Measurements from ENCODE around the gene HIPK2. TPM values are rescaled to one million over a fixed set of nuclear protein-coding genes. Genes with fewer than 3 reads are reported as not detected.
A peak's percentile ranks its signal among the peaks of the same experiment; 100 is the strongest.

HIPK2 gene
- total and polyA plus RNA-seq, 3 experiments from 2014 or later, result 1.7 to 22.7 (median 21.2) TPM

DNA sequence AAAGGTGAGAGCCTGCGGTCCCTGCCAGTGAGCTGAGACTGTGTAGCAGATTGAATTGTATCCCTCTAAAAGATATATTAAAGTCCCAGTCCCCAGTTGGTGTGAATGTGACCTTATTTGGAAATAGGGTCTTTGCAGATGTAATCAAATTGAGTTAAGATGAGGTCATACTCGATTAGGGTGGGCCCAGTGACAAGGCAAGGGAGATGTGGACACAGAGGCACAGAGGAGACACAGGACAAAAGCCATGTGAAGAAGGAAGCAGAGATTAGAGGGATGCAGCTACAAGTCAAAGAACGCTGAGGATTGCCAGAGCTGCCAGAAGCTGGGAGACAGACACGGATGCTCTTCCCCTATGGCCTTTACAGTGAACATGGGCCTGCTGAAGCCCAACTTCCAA lies 150.0 kb downstream of the HIPK2 start:
- peaks cover 0 to 2% of the 10 kb centered on the region in 2 donors for H3K27me3 Mint-ChIP-seq
- Histone ChIP-seq H3K4me3 (ENCODE audit: low read length) (peak overlapping the region; percentile 0), H3K4me1 (ENCODE audit: insufficient read depth, low read length) (peaks cover 59% of the 10 kb centered on the region), H3K36me3 (ENCODE audit: insufficient read depth, low read length) (peaks cover 8% of the 10 kb centered on the region), H3K27ac (ENCODE audit: low read depth, low read length) (no peak overlapping the region), H3K27me3 (ENCODE audit: insufficient read depth, low read length, poor library complexity, severe bottlenecking) (no peaks in the 10 kb centered on the region), H3K9me3 (ENCODE audit: low read length) (no peaks in the 10 kb centered on the region)
- H3K9me3 Mint-ChIP-seq, result no peaks in the 10 kb centered on the region
- no peak for DNase-seq
- CTCF ChIA-PET, result interaction anchor here (1.4 kb wide), 1 partner anchor 9 kb away, joined by 4 read pairs; no protein-coding TSS in a partner anchor
- peak overlapping the region; percentile 70 to 93 (median 82) for H3K27ac Mint-ChIP-seq
- no peak overlapping the region for H3K4me3 Mint-ChIP-seq
- peaks cover 0 to 54% (median 25%) of the 10 kb centered on the region in 3 donors for H3K36me3 Mint-ChIP-seq
- POLR2A ChIA-PET, result interaction anchor here (0.5 kb wide), 2 partner anchors 38 to 96 kb away, joined by 3 read pairs; no protein-coding TSS in a partner anchor
- peaks cover 41 to 57% (median 46%) of the 10 kb centered on the region in 3 donors for H3K4me1 Mint-ChIP-seq

DNA sequence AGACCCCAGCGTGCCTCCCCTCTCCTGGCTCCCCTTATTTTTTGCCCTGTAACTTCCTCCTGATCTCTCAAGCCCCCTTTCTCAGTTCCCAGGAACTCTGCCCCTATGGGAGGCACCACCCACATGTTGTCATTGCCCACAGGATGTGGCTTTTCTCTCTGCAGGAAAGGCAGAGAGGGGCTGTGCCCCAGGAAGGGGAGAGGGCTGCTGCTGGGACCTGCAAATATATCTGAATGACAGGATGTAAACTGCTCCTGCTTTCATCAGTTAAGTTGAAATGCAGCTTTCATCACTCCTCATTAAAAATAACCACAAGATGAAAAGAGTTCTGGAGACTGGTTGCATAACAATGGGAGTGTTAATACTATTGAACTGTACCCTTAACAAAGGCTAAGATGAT lies 151.0 kb downstream of the HIPK2 start:
- peaks cover 41 to 57% (median 46%) of the 10 kb centered on the region in 3 donors for H3K4me1 Mint-ChIP-seq
- CTCF ChIA-PET, result no interaction called here
- peaks cover 0 to 51% (median 25%) of the 10 kb centered on the region in 3 donors for H3K36me3 Mint-ChIP-seq
- peak in 1 of 5 donors; percentile 58 for DNase-seq
- Histone ChIP-seq H3K27ac (ENCODE audit: low read depth, low read length) (no peak overlapping the region), H3K36me3 (ENCODE audit: insufficient read depth, low read length) (peaks cover 8% of the 10 kb centered on the region), H3K4me1 (ENCODE audit: insufficient read depth, low read length) (peaks cover 56% of the 10 kb centered on the region), H3K4me3 (ENCODE audit: low read length) (peak overlapping the region; percentile 12), H3K27me3 (ENCODE audit: insufficient read depth, low read length, poor library complexity, severe bottlenecking) (no peaks in the 10 kb centered on the region), H3K9me3 (ENCODE audit: low read length) (no peaks in the 10 kb centered on the region)
- H3K27ac Mint-ChIP-seq, result peak overlapping the region; percentile 76 to 93 (median 84)
- peak overlapping the region in 4 of 7 donors; percentile 32 to 64 (median 46) for H3K4me3 Mint-ChIP-seq
- H3K27me3 Mint-ChIP-seq, result peaks cover 0 to 2% of the 10 kb centered on the region in 2 donors
- POLR2A ChIA-PET, result no interaction called here
- no peaks in the 10 kb centered on the region for H3K9me3 Mint-ChIP-seq

DNA sequence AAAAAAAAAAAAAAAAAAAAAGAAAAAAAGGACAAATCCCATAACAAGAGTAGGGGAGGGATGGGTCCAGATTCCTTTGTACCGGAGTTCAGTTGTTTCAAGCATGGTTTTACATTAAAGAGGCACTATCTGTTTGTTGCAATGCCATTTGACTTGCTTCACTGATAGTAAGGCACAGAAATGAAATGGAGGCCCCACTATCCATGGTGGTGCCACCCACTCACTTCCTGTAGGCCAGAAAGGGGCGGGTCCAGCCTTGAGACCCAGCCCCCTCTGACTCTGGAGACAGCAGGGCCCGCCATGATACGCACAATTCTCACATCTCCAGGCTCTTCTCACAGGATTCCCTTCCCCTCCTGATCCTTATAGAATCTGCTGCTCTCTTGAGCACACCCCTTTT lies 154.3 kb downstream of the HIPK2 start:
- ChIA-PET CTCF (no interaction called here), POLR2A (no interaction called here)
- Histone ChIP-seq H3K27me3 (ENCODE audit: insufficient read depth, low read length, poor library complexity, severe bottlenecking) (no peaks in the 10 kb centered on the region), H3K36me3 (ENCODE audit: insufficient read depth, low read length) (peaks cover 3% of the 10 kb centered on the region), H3K4me1 (ENCODE audit: insufficient read depth, low read length) (peaks cover 24% of the 10 kb centered on the region), H3K9me3 (ENCODE audit: low read length) (no peaks in the 10 kb centered on the region), H3K27ac (ENCODE audit: low read depth, low read length) (no peak overlapping the region), H3K4me3 (ENCODE audit: low read length) (no peak overlapping the region)
- H3K4me3 Mint-ChIP-seq, result no peak overlapping the region
- peaks cover 35 to 42% (median 36%) of the 10 kb centered on the region in 3 donors for H3K4me1 Mint-ChIP-seq
- DNase-seq, result no peak
- peaks cover 0 to 41% (median 16%) of the 10 kb centered on the region in 3 donors for H3K36me3 Mint-ChIP-seq
- no peaks in the 10 kb centered on the region for H3K9me3 Mint-ChIP-seq
- H3K27ac Mint-ChIP-seq, result peak overlapping the region in 1 of 8 donors; percentile 84
- no peaks in the 10 kb centered on the region for H3K27me3 Mint-ChIP-seq

DNA sequence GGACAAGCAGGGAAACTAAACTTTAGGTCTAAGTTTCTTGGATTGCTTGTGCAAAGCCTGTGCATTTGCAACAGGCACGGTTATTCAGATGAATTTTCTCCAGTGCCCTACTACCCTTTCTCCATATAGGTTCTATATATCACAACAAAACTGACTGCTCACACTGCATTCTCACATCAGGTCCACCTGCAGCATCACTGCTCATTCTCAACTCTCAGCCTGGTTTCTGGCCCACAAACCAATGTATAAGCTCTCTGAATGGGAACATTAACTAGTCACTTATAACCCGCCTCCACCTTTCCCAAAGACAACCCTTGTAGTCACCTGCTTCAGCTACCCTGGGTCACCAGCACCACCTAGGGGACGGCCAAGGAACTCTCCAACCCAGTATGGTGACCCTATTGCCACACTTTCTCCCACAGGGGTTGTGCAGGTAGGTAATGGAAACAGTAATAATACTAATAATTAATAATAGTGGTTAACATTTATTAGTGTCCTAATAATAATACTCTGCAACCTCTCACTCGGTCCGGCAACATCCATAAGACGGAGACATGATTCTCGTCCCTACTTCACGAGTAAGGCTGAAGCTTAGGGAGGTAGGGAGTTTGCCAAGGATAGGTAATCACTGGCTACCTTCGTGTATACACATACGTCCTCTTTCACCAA lies 157.0 kb downstream of the HIPK2 start:
- H3K36me3 Mint-ChIP-seq, result peaks cover 0 to 53% (median 21%) of the 10 kb centered on the region in 3 donors
- H3K9me3 Mint-ChIP-seq, result no peaks in the 10 kb centered on the region
- H3K27ac Mint-ChIP-seq, result peak overlapping the region in 2 of 8 donors; percentile 9 to 15
- H3K4me3 ChIP-seq (ENCODE audit: low read length), result no peak overlapping the region
- DNase-seq, result peak in 3 of 5 donors; percentile 17 to 49 (median 21)
- no peak overlapping the region for H3K4me3 Mint-ChIP-seq
- no peaks in the 10 kb centered on the region for H3K27me3 ChIP-seq (ENCODE audit: insufficient read depth, low read length, poor library complexity, severe bottlenecking)
- H3K9me3 ChIP-seq (ENCODE audit: low read length), result no peaks in the 10 kb centered on the region
- ChIA-PET POLR2A (no interaction called here), CTCF (interaction anchor here (0.8 to 2.2 kb wide), 5 partner anchors 11 to 120 kb away, joined by 3 to 8 read pairs (median 4); no protein-coding TSS in a partner anchor)
- H3K27ac ChIP-seq (ENCODE audit: low read depth, low read length), result no peak overlapping the region
- no peaks in the 10 kb centered on the region for H3K27me3 Mint-ChIP-seq
- H3K36me3 ChIP-seq (ENCODE audit: insufficient read depth, low read length), result peaks cover 9% of the 10 kb centered on the region
- no peaks in the 10 kb centered on the region for H3K4me1 ChIP-seq (ENCODE audit: insufficient read depth, low read length)
- peaks cover 11 to 20% (median 14%) of the 10 kb centered on the region in 3 donors for H3K4me1 Mint-ChIP-seq

DNA sequence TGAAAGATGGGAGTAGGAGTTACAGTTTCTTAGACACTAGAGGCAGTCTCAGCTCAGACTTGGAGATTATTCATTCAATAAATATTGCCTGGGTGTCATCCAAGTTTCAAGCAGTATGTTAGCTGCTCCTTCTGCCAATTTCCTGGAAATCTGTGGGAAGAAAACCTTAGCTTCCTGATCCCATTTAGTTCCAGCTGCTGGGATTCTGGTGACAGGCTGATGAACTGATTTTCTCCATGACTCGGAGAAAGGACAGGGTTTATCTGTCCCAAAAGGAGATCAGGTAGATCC lies 158.5 kb downstream of the HIPK2 start:
- no peaks in the 10 kb centered on the region for H3K27me3 ChIP-seq (ENCODE audit: insufficient read depth, low read length, poor library complexity, severe bottlenecking)
- no peak overlapping the region for H3K27ac ChIP-seq (ENCODE audit: low read depth, low read length)
- Mint-ChIP-seq H3K4me1 (peaks cover under 1 to 6% (median 2%) of the 10 kb centered on the region in 3 donors), H3K4me3 (no peak overlapping the region), H3K27ac (no peak overlapping the region), H3K9me3 (no peaks in the 10 kb centered on the region), H3K36me3 (peaks cover 2 to 49% (median 16%) of the 10 kb centered on the region in 3 donors), H3K27me3 (no peaks in the 10 kb centered on the region)
- no peak overlapping the region for H3K4me3 ChIP-seq (ENCODE audit: low read length)
- peaks cover 9% of the 10 kb centered on the region for H3K36me3 ChIP-seq (ENCODE audit: insufficient read depth, low read length)
- CTCF ChIA-PET, result interaction anchor here (0.7 to 4.4 kb wide), 8 partner anchors 9 to 383 kb away, joined by 3 to 19 read pairs (median 4); no protein-coding TSS in a partner anchor
- H3K4me1 ChIP-seq (ENCODE audit: insufficient read depth, low read length), result no peaks in the 10 kb centered on the region
- POLR2A ChIA-PET, result no interaction called here
- no peaks in the 10 kb centered on the region for H3K9me3 ChIP-seq (ENCODE audit: low read length)
- no peak for DNase-seq

DNA sequence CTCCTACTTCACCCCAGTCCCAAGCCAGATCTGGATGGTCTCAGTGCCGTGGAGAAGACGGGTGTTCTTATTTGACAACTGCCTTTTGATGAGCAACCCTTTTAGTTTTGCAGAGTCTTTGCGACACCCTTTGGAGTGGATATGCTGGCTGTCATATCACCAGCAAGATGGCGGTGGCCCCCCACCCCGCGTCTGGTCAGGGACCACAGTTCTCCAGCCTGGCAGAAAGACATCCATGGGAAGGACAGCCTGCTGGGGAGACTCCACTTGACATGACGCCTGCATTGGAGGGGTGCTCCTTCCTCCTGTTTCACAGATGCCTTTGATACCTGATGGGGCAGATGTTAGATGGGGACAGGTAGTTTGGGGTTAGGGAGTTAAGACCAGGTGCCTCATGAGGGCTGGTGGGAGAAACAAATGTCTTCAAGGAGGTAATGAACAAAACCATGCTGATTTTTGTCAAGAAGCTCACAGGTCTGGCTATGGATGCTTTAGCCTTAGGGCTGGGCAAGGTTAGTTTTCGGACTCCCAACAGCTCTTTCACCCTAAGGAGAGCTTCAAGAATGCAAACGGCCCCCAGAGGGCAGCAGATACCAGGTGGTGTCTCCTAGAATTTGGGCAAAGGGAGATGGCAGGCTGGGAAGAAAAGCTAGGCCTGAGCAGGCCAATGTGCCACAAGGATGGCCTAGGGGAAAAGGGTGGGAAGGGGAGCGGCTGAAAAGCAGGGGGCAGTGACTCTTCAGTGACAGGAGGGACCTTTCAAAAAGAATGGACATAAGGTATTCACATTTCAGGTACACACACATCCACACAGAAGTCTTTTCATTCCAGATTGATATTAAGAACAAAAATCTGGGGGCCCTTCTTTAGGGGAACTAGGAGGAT lies 159.1 kb downstream of the HIPK2 start:
- Mint-ChIP-seq H3K9me3 (no peaks in the 10 kb centered on the region), H3K4me3 (no peak overlapping the region), H3K27ac (peak overlapping the region in 2 of 8 donors; percentile 38 to 51), H3K4me1 (peaks cover 0 to 2% (median 0%) of the 10 kb centered on the region in 3 donors), H3K36me3 (peaks cover 5 to 52% (median 21%) of the 10 kb centered on the region in 3 donors), H3K27me3 (no peaks in the 10 kb centered on the region)
- H3K36me3 ChIP-seq (ENCODE audit: insufficient read depth, low read length), result peaks cover 9% of the 10 kb centered on the region
- no peaks in the 10 kb centered on the region for H3K4me1 ChIP-seq (ENCODE audit: insufficient read depth, low read length)
- POLR2A ChIA-PET, result no interaction called here
- H3K4me3 ChIP-seq (ENCODE audit: low read length), result no peak overlapping the region
- H3K27me3 ChIP-seq (ENCODE audit: insufficient read depth, low read length, poor library complexity, severe bottlenecking), result no peaks in the 10 kb centered on the region
- peak in 1 of 5 donors; percentile 43 for DNase-seq
- CTCF ChIA-PET, result interaction anchor here (0.7 to 4.4 kb wide), 9 partner anchors 9 to 384 kb away, joined by 3 to 19 read pairs (median 4); no protein-coding TSS in a partner anchor
- H3K27ac ChIP-seq (ENCODE audit: low read depth, low read length), result no peak overlapping the region
- no peaks in the 10 kb centered on the region for H3K9me3 ChIP-seq (ENCODE audit: low read length)

DNA sequence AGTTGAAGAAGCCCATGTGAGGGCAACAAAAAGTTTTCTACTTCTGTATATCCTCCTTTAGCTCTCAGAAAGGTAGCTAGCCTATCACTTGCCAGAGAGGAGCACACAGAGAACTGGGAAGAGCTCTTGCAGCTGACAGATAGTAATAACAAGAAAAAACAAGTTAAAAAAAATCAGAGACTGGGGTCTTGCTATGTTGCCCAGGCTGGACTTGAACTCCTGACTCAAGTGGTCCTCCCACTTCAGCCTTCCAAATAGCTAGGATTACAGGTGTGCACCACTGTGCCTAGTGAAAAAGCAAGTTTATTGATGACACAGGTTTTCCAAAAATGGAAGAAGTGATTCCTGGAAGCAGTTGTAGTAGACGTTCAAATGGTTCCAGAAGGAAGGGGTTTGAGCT lies 160.7 kb downstream of the HIPK2 start:
- no peaks in the 10 kb centered on the region for H3K4me1 ChIP-seq (ENCODE audit: insufficient read depth, low read length)
- H3K36me3 ChIP-seq (ENCODE audit: insufficient read depth, low read length), result peaks cover 12% of the 10 kb centered on the region
- H3K9me3 ChIP-seq (ENCODE audit: low read length), result no peaks in the 10 kb centered on the region
- Mint-ChIP-seq H3K27me3 (no peaks in the 10 kb centered on the region), H3K9me3 (no peaks in the 10 kb centered on the region), H3K36me3 (peaks cover 5 to 62% (median 26%) of the 10 kb centered on the region in 3 donors), H3K4me1 (no peaks in the 10 kb centered on the region), H3K4me3 (no peak overlapping the region), H3K27ac (no peak overlapping the region)
- H3K27me3 ChIP-seq (ENCODE audit: insufficient read depth, low read length, poor library complexity, severe bottlenecking), result no peaks in the 10 kb centered on the region
- no peak overlapping the region for H3K27ac ChIP-seq (ENCODE audit: low read depth, low read length)
- H3K4me3 ChIP-seq (ENCODE audit: low read length), result no peak overlapping the region
- CTCF ChIA-PET, result interaction anchor here (1.1 to 4.4 kb wide), 4 partner anchors 15 to 135 kb away, joined by 3 to 19 read pairs (median 8); no protein-coding TSS in a partner anchor
- POLR2A ChIA-PET, result no interaction called here
- DNase-seq, result no peak

DNA sequence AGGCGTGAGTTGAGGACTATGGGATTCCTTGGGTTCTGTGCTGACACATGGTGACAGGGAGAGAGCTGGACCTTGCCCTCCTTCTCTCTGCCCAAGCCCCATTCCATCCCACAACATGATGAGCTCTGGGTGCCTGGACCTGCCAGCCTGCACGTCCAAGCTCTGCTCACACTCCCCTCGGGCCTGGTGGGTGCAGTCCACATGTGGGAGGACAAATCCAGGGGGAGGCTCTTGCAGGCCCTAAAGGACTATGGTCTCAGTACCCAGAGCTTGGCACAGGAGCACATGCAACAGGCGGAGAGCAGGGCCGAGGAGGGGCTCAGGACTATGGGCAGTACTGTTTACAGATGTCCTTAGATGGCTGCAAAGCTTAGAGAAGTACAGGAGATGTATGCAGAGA lies 162.9 kb downstream of the HIPK2 start:
- H3K4me3 Mint-ChIP-seq, result no peak overlapping the region
- H3K27ac Mint-ChIP-seq, result no peak overlapping the region
- Histone ChIP-seq H3K4me3 (ENCODE audit: low read length) (no peak overlapping the region), H3K36me3 (ENCODE audit: insufficient read depth, low read length) (peaks cover 12% of the 10 kb centered on the region), H3K4me1 (ENCODE audit: insufficient read depth, low read length) (no peaks in the 10 kb centered on the region), H3K27ac (ENCODE audit: low read depth, low read length) (no peak overlapping the region), H3K27me3 (ENCODE audit: insufficient read depth, low read length, poor library complexity, severe bottlenecking) (no peaks in the 10 kb centered on the region), H3K9me3 (ENCODE audit: low read length) (no peaks in the 10 kb centered on the region)
- H3K9me3 Mint-ChIP-seq, result no peaks in the 10 kb centered on the region
- peaks cover 5 to 70% (median 26%) of the 10 kb centered on the region in 3 donors for H3K36me3 Mint-ChIP-seq
- H3K4me1 Mint-ChIP-seq, result no peaks in the 10 kb centered on the region
- CTCF ChIA-PET, result no interaction called here
- POLR2A ChIA-PET, result no interaction called here
- no peaks in the 10 kb centered on the region for H3K27me3 Mint-ChIP-seq
- no peak for DNase-seq
